ENCODE results near the gene SHISA9.

DNA sequence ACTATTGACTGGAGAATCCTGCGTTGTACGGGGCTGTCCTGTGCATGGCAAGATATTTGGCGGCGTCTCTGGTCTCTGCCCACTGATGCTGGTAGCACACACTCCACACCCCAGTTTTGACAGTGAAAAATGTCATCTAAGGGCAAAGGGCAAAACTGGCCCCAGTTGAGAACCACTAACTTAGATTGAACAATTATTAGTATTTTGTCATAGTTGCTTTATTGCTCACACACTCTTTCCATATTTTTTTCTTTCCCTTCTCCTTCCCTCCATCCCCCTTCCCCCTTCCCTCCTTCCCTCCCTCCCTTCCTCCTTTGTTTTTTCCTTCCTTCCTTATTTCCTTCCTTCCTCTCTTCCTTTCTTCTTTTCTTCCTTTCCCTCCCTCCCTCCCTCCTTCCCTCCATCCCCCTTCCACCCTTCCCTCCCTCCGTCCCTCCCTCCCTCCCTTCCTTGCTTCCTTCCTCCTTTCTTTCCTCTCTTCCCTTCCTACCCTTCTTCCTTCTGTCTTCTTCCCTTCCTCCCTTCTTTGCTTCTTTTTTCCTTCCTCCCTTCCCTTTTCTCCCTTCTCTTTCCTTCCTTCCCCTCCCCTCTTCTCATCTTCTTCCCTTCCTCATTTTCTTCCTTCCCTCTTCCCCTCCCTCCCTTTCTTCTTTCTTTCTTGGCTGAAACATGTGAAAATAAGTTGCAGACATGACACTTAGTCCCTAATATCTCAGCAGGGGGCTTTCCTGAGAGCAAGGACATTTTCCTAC lies 5.5 kb downstream of the SHISA9 start:
- TF ChIP-seq POLR2A (IDR thresholded peaks at IDR 0.05; ENCODE audit: low read length) (no peak), GATA1 (IDR thresholded peaks at IDR 0.05; ENCODE audit: low read depth, low read length) (no peak)

Data from erythroblast (primary cell).